K562 (cell line): ENCODE data around the gene RIPOR1. TPM values are rescaled to one million over a fixed set of nuclear protein-coding genes. Genes with fewer than 3 reads are reported as not detected.

Experiments
- ARNT ChIP-seq, 2 experiments: fragments of 450-650 bp; IDR thresholded peaks; 2 replicates each; pipeline ENCODE4 v1.6.1; 2016; ENCODE audit warnings: mild to moderate bottlenecking in 1 of 2
- ATF1 ChIP-seq, 2 experiments: fragments of 450-650 bp in 1 of 2; IDR thresholded peaks; 2 replicates each; pipeline ENCODE4 v1.6.1; 2016; ENCODE audit warnings: missing compliant biosample characterization in 1 of 2, missing genetic modification characterization in 1 of 2
- CTCF ChIP-seq, 3 experiments: IDR thresholded peaks in 2 of 3; conservative IDR thresholded peaks in 1 of 3; 2 replicates each; pipeline ENCODE4 v1.5.1; 2011 to 2012; ENCODE audit warnings: low read length in 3 of 3, mild to moderate bottlenecking in 3 of 3, control low read depth in 2 of 3, improper control_type of control experiment in 1 of 3, inconsistent platforms in 1 of 3, low read depth in 1 of 3, mixed read lengths in 1 of 3, moderate library complexity in 1 of 3; ENCODE audit not compliant: insufficient read depth in 2 of 3
- ELF1 ChIP-seq: fragments of 200-800 bp; sonication (Bioruptor generic); IDR thresholded peaks from 2 replicates; pipeline ENCODE4 v1.6.1; 2016; ENCODE audit warnings: missing genetic modification characterization, missing compliant biosample characterization
- FOXK2 ChIP-seq, 2 experiments: fragments of 450-650 bp; IDR thresholded peaks in 1 of 2; conservative IDR thresholded peaks in 1 of 2; 2 replicates each; pipeline ENCODE4 v1.6.1; 2016; ENCODE audit warnings: low read depth in 2 of 2, mild to moderate bottlenecking in 1 of 2
- HDAC2 ChIP-seq: fragments of 450-650 bp; IDR thresholded peaks from 2 replicates; pipeline ENCODE4 v1.6.1; 2016; ENCODE audit warnings: mild to moderate bottlenecking
- HLTF ChIP-seq: fragments of 450-650 bp; IDR thresholded peaks from 2 replicates; pipeline ENCODE4 v1.6.1; 2016
- ILF3 ChIP-seq: fragments of 450-650 bp; IDR thresholded peaks from 2 replicates; pipeline ENCODE4 v1.6.1; 2018; ENCODE audit warnings: antibody characterized with exemption, mild to moderate bottlenecking, moderate library complexity, borderline replicate concordance
- MLLT1 ChIP-seq, 2 experiments: fragments of 450-650 bp; IDR thresholded peaks; 2 replicates each; pipeline ENCODE4 v1.6.1; 2016
- NFIC ChIP-seq: fragments of 450-650 bp; IDR thresholded peaks from 2 replicates; pipeline ENCODE4 v1.6.1; 2017; ENCODE audit warnings: mild to moderate bottlenecking, inconsistent platforms
- NRF1 ChIP-seq, 2 experiments: fragments of 450-650 bp; IDR thresholded peaks in 1 of 2; conservative IDR thresholded peaks in 1 of 2; 2 replicates each; pipeline ENCODE4 v1.6.1; 2014; ENCODE audit warnings: mild to moderate bottlenecking in 2 of 2
- POLR2A ChIP-seq: fragments of 450-650 bp; conservative IDR thresholded peaks from 2 replicates; pipeline ENCODE4 v1.6.1; 2016
- RBM15 ChIP-seq: fragments of 200-400 bp; formaldehyde crosslinking; IDR thresholded peaks from 2 replicates; pipeline ENCODE4 v1.6.1; 2018; ENCODE audit warnings: mild to moderate bottlenecking, low read length, moderate library complexity; ENCODE audit not compliant: insufficient read depth
- RBM34 ChIP-seq: fragments of 200-400 bp; formaldehyde crosslinking; IDR thresholded peaks from 2 replicates; pipeline ENCODE4 v1.6.1; 2018; ENCODE audit warnings: low read length, borderline replicate concordance; ENCODE audit not compliant: insufficient read depth
- SMARCC2 ChIP-seq: fragments of 450-650 bp; IDR thresholded peaks from 2 replicates; pipeline ENCODE4 v1.6.1; 2017; ENCODE audit warnings: antibody characterized with exemption, moderate library complexity, mild to moderate bottlenecking, low read depth
- SREBF1 ChIP-seq: fragments of 150-350 bp; IDR thresholded peaks from 2 replicates; pipeline ENCODE4 v1.6.1; 2014; ENCODE audit warnings: antibody characterized with exemption, low read depth, low read length, borderline replicate concordance
- TEAD1 ChIP-seq, 2 experiments: fragments of 450-650 bp in 1 of 2; sonication (generic) in 1 of 2; formaldehyde crosslinking; IDR thresholded peaks; 2 replicates each; pipeline versions ENCODE4 v1.4.0 to v1.8.0; 2020 to 2022; ENCODE audit warnings: mild to moderate bottlenecking in 2 of 2, missing genetic modification reagents in 1 of 2
- THRB ChIP-seq: fragments of 450-650 bp; formaldehyde crosslinking; conservative IDR thresholded peaks from 2 replicates; pipeline ENCODE4 v1.4.0; 2022; ENCODE audit warnings: mild to moderate bottlenecking, missing genetic modification characterization
- USF2 ChIP-seq: sonication (generic); formaldehyde crosslinking; IDR thresholded peaks from 2 replicates; pipeline ENCODE4 v1.5.0; 2020; ENCODE audit warnings: missing genetic modification reagents
- XRCC3 ChIP-seq: fragments of 450-650 bp; IDR thresholded peaks from 2 replicates; pipeline ENCODE4 v1.6.1; 2017; ENCODE audit warnings: mild to moderate bottlenecking, moderate library complexity
- ZNF584 ChIP-seq: fragments of 200-800 bp; sonication (Bioruptor generic); IDR thresholded peaks from 2 replicates; pipeline ENCODE4 v1.6.1; 2016; ENCODE audit warnings: low read depth, mild to moderate bottlenecking, missing genetic modification characterization, missing compliant biosample characterization
- ZNF668 ChIP-seq: fragments of 250-450 bp; sonication (Bioruptor Pico); IDR thresholded peaks from 2 replicates; pipeline ENCODE4 v1.8.0; 2022; ENCODE audit warnings: mild to moderate bottlenecking, inconsistent platforms
- polyA plus RNA-seq, 8 experiments: library from polyadenylated mRNA; depleted of rRNA in 4 of 8; stranded (reverse) in 5 of 8; unstranded in 3 of 8; fragments of >200 nt; fragmentation: Nextera tagmentation in 2 of 8; fragmentation: Illumina TruSeq in 1 of 8; extraction: Ambion mirVana in 2 of 8; extraction: Trizol in 1 of 8; gene quantifications; 2 replicates each; pipeline versions ENCODE4 v1.2.1 to v1.2.3, GENCODE V29; 2011 to 2014; ENCODE audit warnings: inconsistent platforms in 1 of 8, missing spikeins in 1 of 8
- total RNA-seq, 7 experiments: library from RNA; depleted of rRNA in 6 of 7; stranded (reverse); fragments of >200 nt in 6 of 7; fragmentation: Illumina TruSeq in 2 of 7; extraction: Trizol in 2 of 7; gene quantifications; 2 replicates each; pipeline versions ENCODE4 v1.2.1 to v1.2.3, GENCODE V29; 2011 to 2021; ENCODE audit warnings: low replicate concordance in 1 of 7

RIPOR1 gene
- total and polyA plus RNA-seq, 9 of the 15 experiments (the other 6 are each of a cell fraction or from before 2014, with no cell fraction given) = 0.36 to 31.1 (median 3.0) TPM

- TF ChIP-seq USF2 (CRISPR knock-in tag) (peak; percentile 80), HDAC2 (peak; percentile 88), NRF1 (conservative IDR thresholded peaks at IDR 0.05 in 1 of 2, IDR thresholded peaks at IDR 0.05 in 1 of 2) (peak in 1 of 2 experiments; percentile 50; a peak in 3 of 4 replicates), NFIC (0 out of 2 replicates have a peak, but pooled peaks have one; percentile 6), TEAD1 (CRISPR knock-in tag; IDR thresholded peaks at IDR 0.05) (0 out of 4 replicates have a peak, but pooled peaks of 1 of the 2 experiments have one; percentile 4), FOXK2 (conservative IDR thresholded peaks at IDR 0.05 in 1 of 2, IDR thresholded peaks at IDR 0.05 in 1 of 2; ENCODE audit: low read depth in 2 of 2) (peak; percentile 73 to 85), SMARCC2 (peak; percentile 18; the same call in 1 of the 2 replicates), THRB (CRISPR knock-in tag) (no peak), ILF3 (no peak), CTCF (IDR thresholded peaks at IDR 0.05 in 2 of 3, conservative IDR thresholded peaks at IDR 0.05 in 1 of 3; ENCODE audit: insufficient read depth in 2 of 3, low read depth in 1 of 3, low read length in 3 of 3) (peak in 1 of 3 experiments; percentile 2; a peak in 1 of 6 replicates), ARNT (IDR thresholded peaks at IDR 0.05) (peak; percentile 40 to 59; a peak in 1 of 4 replicates), ZNF668 (CRISPR knock-in tag) (0 out of 2 replicates have a peak, but pooled peaks have one; percentile 27), RBM34 (no peak), ELF1 (tag) (peak; percentile 88), ZNF584 (CRISPR knock-in tag) (peak; percentile 69), MLLT1 (IDR thresholded peaks at IDR 0.05) (0 out of 4 replicates have a peak, but pooled peaks of 1 of the 2 experiments have one; percentile 15), ATF1 (CRISPR knock-in tag; IDR thresholded peaks at IDR 0.05) (no peak), ATF1 (tag; IDR thresholded peaks at IDR 0.05) (peak; percentile 70), HLTF (no peak), XRCC3 (no peak), SREBF1 (peak; percentile 97), POLR2A (peak; percentile 62), RBM15 (no peak)
Observed at GRCh38 chr16:67504031-67505021, 24.3 kb upstream of the RIPOR1 start (continued).
